Activated CD8-positive, alpha-beta memory T cell treated with anti-CD3 and anti-CD28 coated beads, Interleukin-2, amount 50 U/mL, for 24 hours (primary cell): ENCODE data around the gene TRIP13.

Experiments
- DNase-seq: peaks from one replicate; pipeline ENCODE4 v3.0.0-alpha.2; 2020; ENCODE audit errors: extremely low read depth

TRIP13 gene

DNA sequence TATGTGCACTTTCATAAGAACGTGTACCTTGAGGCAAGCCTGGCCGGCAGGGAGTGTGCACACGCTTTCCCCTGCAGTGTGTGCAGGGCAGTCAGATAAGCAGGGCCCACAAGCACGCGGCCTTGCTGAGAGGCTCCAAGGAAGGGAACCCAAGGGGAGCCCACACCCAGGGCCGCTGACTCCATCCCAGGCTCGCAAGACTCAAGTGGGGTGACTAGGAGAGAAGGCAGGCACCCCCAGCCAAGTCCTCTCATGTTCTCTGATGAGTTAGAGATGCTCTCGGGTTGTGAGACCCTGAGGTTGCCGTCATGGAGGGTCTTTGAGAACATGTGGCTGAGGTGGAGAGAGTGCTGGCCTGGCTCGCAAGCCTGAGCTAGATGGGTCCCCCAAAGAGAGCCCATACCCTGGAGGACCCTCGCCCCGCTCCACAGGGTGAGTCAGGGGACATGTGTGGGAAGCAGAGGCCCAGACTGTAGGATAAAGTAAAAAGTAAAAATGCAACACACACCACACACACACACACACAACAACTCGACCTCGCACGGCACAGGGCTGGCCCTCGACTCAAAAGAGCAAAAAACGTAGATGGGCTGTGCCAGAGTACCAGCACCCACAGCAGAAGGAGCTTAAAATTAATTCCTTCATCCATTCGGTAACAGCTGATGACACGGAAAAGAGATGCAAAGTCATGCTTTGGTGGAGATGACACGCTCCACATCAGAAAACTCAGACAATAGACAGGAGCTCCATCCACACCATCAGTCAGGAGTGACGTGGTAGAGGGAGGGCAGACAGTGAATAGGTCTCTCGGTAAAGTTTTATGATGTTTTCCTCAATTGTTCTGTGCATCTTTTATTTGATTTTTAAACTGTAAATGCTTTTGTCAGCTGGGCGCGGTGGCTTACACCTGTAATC, 61.1 kb downstream of the TRIP13 start:
- no peak for DNase-seq

DNA sequence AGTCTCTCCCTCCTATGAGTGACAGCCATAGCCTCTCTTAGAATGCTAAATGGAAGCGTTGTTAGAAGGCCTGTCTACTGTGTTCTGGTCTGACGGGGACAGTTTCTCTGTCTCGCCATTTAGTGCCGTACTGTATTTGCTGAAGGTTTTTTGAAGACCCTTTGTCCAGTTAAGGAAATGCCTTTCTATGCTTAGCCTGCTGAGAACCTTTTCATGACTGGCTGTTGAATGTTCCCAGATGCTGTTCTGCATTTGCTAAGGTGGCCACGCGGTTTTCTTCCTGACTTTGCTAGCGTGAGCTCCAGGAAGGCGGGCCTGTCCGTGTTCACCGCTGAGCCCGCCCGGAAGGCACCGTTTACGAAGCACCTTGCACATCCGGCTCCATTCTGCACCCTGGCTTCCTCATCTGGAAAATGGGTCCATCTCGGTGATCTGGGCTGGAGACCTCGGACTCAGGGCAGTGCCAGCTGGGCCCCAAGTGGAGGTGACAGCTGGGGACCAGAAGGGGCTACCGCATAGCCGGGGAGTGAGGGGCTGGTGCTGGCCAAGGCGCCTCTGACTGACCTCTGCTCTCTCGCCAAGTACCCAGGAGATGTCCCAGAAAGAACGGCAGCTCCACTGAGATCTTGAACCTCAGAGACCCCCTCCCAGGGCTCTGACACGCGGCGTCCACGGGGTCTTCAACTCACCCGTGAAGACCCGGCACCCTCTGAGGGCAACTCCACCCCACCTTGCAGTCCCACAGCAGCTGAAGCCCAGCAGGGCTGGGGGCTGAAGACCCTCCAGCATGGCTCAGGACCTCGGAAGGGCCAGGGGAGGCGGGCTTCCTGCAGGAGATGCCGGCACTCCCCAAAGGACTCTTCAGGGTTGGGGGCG, 63.4 kb downstream of the TRIP13 start:
- no peak for DNase-seq

DNA sequence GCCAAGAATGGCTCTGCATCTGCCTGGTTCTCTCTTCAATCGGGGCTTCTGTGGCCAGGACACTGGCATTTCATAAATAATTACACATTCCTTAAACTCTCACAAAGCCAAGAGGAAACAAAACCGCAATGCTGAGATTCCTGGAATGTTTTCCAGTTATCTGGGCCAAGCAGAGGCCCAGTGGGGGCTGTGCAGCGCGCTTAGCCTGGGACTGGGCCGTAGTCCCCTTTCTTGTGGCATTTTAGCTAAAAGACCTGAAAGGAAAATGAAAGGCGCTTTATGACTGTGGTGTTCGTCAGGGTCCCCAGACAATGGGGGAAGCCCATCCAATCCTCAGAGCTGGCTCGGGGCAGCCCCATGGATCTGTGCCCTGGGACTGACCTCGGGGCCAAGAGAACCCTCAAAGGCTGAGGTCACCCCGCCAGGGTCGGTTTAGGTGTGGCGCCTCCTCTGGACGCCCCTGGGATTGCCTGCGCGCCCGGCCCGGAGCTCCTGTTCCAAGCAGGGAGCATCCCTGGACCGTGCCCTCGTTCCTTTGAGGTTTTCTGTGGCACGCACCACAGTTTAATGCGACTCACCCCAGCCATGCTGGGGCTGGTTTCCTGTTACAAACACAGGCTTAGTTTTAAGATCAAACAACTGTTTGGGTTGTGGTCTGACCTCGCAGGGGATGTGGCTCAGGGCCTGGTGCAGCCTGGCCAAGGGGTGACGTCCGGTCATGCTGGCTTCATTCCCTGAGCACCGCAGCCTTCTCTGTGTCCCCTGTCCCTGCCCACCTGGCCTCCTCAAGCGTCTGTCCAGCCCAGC, 64.5 kb downstream of the TRIP13 start:
- no peak for DNase-seq

DNA sequence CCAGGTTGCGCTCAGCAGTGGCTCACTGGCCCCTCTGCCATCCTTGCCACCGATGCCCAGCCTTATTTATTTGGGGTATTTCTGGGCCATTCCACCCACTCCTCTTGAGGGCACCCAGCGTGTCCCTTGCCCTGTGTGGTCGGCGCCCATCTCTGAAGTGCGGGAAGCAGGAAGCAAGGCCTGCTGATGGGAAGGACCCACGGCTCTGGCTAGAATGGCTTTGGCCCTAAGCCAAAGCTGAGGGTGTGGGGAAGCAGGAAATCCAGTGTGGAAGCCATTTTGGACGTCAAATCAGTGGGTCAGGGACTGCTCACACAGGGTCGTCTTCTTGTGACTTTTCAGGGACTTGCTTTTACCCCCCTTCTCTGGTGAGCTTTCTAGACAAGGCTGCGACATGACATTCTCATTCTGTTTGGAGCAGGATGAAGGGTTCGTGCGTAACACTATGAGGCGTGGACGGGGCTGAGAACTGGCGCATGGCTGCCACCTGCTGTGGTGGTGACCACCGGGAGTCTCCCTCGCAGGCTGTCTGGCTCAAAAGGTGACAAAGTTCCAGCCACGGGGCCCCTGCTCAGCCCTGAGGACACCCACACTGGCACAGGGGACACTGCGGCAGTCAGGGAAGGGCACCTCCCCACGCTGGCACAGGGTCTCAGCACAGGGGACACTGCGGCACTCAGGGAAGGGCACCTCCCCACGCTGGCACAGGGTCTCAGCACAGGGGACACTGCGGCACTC, 65.2 kb downstream of the TRIP13 start:
- DNase-seq: no peak

DNA sequence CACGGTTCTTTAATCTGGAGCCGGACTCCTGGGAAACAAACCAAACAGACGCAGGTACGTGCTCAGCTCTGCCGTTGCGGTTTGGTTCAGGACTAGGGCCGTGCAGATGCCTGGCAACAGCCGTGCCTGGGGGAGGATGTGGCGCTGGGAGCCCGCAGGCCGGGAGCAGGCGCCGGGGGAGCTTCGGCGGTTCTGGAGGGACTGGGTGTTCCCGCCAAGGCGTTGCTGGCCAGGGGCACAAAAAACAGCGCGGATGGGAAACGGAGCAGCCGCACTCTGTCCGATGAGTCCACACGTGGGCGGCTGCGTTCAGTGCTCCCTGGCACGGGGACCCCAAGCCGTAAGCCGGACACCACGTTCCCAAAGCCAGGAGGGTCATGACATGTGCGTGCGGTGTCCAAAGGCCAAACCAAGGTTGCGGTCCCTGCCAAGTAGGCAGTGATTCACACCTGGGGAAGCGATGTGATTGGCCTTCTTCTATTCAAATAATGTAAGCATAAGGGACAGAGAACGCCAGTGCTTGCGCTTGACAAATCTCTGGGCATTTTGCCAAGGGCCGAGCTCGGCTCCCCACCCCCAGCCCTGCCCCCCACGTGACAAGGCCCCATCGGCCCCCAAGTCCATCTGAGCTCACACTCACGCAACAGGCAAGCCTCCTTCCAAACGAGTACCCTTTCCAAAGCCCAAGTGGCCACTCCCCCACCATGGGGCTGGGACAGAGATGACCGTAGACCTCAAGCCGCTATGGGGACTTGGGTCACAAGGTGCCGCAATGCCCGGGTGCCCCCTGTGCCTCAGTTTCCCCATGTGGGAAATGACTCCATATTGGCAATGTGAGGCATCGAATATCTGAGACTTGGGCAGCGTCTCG, 66.3 kb downstream of the TRIP13 start:
- DNase-seq: no peak

DNA sequence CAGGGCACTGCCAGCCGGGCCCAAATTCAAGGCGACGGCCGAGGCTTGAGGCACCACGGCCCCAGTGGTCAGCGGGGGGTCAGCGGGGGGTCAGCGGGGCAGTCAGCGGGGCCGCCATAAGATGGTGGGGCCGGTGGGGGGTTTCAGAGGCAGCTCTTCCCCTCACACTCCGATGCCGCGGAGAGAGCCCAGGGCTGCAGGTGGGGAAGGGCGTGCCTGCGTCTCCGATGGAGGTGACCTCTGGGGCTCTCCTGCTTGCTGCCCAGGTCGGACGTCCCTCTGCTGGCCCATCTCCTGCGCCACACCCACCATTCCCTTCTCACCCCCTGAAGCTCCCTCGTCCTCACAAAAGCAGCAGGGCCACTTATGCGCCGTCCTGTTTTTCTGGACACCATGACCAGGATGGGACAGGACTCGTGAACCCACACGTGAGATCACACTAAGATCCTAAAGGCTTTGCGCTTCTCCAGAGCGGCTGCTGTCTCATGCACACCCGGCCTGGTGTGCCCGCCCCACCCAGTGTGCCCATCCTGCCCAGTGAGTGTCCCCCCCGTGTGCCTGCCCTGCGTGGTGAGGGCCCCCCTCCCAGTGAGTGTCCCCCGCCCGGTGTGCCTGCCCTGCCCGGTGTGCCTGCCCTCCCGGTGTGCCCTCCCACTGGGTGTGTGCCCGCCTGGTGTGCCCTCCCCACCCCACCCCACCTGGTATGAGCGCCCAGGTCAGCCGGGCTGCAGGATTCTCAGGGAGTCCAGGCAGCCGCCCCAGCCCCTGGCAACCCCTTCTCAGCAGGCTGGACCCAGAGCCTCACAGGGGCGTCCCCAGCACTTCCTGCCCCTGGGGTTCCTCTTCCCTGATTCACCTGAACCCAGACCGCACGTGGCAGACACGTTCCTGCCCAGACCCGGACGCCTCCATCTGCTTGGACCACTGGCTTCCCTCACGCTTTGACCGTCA, 67.2 kb downstream of the TRIP13 start:
- no peak for DNase-seq

DNA sequence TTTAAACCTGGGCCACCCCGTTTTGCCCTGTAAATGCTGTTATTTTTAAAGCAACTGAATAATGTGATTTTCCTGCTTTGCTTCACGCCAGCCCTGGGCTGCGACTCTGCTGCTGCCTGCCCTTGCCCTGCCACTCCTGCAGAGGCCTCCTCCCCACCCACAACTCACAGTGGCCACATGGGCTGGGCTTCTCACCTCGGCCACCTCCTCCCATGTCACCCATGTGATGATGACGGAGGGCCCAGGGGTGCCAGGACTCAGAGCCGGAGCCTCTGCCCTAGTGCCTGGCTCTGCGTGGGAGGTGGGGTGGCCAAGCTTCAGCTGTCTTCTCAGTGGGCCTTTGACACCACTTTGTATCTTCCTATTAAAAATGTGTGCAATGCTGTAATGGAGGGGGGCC, 67.9 kb downstream of the TRIP13 start:
- no peak for DNase-seq

DNA sequence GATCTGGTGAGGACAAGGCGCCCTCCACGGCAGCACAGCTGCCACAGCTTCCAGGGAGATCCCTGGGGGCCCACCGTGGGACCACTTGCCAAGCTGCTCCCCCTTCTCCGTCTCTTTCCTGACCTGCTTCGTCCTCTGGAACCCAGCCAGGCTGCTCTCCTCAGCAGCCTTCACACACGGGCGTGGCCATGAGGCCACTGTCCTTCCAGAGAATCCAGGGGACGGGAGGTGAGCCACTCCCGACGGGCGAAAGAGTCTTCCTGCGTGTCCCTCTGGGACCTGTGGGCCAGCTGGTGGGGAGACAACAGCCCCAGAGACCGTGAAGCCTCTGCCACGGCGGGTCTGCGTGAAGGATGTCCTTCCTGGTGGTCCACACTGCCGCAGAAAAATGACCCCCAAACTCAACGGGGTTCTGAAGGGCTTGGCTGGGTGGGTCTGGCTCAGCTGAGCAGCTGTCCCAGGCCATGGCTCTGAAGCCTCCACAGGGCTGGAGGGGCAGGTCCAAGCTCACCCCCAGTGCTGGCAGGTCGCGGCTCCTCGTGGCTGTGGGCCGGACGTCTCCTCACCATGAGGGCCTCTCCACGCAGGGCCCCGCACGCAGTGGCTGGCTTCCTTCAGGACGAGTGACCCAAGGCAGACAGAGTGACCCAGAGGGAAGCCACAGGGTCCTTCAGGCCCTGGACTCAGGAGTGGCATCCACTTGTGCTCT, 68.5 kb downstream of the TRIP13 start:
- DNase-seq: no peak

DNA sequence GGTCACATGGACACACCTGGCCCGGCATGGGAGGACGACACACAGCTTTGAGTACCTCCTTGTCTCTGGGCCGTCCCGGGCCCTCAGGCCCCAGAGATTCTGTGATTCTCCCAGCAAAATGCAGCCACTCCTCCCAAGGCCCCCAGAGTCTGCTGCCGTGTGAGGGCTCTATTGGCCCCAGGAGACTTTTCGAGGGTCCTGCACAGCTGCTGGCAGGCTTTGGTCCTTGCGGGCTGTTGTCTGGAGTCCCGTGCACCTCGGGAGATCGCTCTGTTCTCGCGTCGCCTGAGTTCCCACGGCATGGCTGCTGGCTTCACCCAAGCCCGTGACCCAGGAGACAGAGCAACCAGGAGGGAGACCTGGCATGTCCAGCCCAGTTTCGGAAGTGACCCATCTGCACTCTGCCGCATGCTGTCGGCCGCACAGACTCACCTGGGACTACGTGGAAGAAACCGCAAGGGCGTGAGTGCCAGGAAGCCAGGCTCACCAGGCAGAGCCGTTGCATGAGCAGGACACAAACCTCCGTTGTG, 69.1 kb downstream of the TRIP13 start:
- no peak for DNase-seq

DNA sequence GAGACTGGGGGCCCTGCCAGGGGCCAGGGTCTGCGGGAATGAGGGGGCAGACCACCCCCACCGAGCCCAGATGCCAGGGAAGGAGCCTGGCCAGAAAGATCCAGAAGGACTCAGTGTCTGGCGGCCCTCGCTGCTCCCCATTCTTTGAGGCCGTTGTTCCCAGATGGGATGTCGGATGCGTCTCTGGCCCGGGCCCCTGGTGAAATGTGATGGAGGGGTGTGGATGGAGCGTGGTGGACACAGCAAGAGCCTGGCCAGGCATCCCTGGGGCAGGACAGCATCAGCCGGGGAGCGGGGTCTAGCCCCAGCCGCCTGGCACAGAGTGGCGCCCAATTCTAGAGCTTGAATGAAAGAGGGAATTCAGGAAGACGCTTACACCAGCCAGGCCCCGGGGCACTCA, 69.7 kb downstream of the TRIP13 start:
- DNase-seq: no peak

DNA sequence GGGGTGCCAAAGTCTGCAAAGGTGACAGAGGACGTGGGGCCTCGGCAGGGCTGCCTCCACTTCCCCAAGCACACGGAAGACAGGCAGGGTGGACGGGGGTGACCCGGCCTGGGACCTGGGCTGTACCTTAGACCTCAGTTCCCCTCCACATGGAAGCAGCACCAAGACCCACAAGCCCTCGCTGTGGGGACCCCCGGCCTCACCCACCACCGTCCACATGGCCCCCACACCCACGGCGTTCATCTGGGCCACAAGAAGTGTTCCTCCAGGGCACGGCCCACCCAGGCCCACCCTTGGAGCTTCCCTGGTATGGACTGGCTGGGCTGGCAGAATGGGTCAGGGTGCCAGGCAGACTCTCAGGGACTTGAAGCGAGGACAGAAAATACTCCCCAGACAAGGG, 70.1 kb downstream of the TRIP13 start:
- DNase-seq: no peak

DNA sequence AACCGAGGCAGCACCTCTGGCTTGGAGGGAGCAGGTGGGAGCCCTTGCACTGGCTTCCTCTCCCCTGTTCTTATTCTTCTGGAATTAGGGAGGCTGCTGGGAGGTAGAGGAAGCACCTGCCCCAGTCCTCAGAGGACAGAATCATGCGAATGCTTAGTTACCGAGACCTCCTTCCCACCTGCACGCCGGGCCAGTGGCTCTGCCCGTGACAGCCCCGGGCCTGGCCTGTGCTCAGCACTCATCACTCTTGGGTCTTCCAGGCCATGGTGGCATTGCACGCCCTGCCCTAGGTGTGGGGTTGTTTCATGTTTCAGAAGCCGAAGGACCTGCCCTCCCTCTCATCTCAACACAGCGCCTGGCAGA, 70.6 kb downstream of the TRIP13 start:
- no peak for DNase-seq

DNA sequence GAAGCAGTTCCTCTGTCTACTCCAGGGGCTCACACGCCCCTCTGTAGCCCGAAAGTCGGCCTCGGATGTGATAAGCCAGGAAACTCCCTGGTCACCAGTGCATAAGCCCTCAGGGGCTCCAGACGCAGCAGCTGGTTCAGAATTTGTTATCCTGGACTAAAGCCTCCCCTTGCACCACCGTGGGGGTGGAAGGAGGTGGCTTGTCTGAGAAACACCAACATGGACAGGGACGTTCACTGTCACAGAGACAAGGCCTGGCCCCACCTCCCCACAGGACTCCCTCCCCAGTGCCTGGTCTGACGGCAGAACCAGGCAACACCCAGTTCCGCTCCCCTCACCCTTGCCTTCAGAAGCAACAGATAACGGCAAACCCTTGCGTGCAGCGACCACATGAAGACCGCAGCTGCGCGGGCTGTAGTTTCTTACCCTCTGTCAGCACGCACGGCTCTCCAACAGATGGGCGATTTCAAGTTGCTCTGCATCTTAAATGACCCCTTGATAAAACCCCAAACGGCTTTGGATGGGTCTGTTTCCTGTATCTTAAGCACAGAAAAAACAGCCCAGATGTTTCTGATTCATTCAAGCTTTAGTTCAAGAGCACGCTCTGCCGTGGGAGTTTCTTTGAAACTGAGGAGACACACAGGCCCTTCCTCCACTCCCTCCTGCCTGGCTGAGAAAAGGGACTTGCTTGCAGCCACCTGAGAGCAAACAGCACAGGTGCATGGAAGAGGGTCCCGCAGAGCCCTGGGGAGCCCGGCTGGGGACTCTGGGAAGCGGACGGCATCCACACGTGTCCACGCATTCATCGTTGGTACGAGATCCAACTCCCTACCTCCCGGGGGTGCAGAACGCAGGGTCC, 71.2 kb downstream of the TRIP13 start:
- DNase-seq: no peak

DNA sequence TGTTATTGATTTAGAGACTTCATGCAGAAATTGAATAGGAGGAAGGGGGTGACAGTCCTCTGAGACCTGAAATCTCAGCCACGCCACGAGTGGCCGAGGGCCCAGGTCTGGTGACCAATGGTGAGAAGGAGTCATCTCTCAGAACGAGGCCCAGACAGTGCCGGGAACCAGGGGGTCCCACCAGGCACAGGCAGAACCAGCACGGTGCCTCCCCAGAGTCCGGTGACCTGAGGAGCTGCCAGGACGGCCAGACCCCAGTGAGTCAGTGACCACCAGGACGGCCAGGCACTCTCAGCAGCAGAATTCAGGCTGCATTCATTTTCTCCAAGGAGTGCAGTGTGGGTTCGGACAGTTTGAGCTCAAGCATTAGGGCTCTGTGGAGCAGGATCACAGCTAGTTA, 72.1 kb downstream of the TRIP13 start:
- DNase-seq: no peak

DNA sequence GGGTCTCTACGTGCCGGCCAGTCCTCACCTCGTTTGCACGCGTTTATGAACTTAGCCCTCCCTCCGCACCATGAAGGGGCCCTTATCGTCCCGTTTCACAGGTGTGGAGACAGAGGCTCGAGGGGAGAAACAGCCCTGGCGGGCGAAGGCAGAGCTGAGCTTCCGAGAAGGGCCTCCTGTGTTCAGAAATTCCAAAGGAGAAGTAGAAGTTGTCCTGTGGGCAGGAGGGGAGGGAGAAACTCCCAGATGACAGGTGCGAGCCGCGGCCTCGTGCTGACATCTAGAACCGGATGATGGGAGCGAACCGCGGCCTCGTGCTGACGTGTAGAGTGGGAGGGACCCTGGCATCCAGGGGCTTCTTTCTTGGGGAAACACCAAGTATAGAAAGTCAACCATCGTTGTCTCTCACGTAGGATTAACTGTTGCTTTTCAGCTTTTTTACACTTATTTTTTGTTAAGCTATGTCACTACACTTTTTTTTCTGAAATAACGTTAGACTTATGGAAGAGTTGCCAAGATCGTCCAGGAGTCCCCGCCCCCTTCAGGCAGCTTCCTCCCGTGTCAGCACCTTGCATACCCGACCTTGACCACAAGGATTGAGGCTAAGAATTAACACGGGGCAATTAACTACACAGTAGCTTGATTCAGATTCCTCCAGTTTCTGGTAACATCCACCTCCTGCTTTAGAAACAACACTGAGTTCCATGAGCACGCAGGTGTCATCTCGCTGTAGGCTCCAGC, 73.1 kb downstream of the TRIP13 start:
- no peak for DNase-seq

DNA sequence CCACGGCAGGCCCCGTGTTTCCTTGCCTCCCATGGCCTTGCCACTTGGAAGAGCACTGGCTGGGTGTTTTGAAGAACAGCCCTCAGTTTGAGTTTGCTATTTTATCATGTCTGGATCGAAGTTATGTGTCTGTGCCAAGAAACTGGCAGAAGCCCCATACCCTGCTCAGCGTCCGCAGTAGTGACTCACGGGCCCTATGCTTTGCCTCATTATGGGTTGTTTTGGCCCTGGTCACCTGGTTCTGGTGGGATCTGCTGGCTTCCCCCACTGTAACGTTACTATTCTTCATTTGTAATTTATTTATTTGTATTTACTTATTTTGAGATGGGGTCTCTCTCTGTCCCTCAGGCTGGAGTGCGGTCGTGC, 73.6 kb downstream of the TRIP13 start:
- no peak for DNase-seq

DNA sequence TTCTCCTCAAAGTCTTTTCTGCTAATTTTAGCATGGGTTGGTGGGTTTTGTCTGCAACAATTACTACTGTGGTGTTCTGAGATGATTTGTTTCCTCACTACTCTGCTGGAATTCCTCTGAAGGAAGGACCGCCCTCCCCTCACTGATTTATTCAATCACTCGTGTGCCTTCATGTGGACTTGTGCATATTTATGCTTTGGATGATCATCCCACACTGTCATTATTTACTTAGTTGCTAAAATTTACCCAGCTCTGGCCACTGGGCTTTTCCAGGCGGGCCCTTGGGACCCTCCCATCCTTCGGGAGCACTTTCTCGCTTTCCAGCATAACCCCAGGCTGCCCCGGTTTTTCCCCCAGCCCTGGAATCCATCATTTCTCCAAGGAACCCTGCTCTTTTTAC, 74.3 kb downstream of the TRIP13 start:
- DNase-seq: no peak
